Measurements from ENCODE around the gene TWIST2.

- TF ChIP-seq POLR2AphosphoS5 (IDR thresholded peaks at IDR 0.05; ENCODE audit: borderline replicate concordance, low read depth, low read length) (no peak), EZH2 (IDR thresholded peaks at IDR 0.05) (no peak), FOXP2 (optimal IDR thresholded peaks at IDR 0.05; ENCODE audit: control extremely low read depth, extremely low read length, insufficient read depth) (no peak)
Measured at GRCh38 chr2:238940806-238941205, 92.9 kb downstream of the TWIST2 start.
